PC-3 (cell line): ENCODE data around the gene PSMB4. TPM values are rescaled to one million over a fixed set of nuclear protein-coding genes. Genes with fewer than 3 reads are reported as not detected.
"Not testable (repeated sequence)": the region's sequence is repeated elsewhere in the genome, so short reads cannot be mapped to it uniquely, and the experiment has no call there.

ENCODE experiments used
- ATAC-seq: fragments of 200-7000 bp; cut with Tn5 transposase; 2 replicates; pipeline ENCODE4 v1.9.1; 2020; ENCODE audit warnings: mild to moderate bottlenecking, moderate library complexity
- Bru-seq: library from RNA; stranded (reverse); fragments of 400-500 nt; gene quantifications from one replicate; lab custom pipeline; 2021; lab: Mats Ljungman, UMichigan
- BruChase-seq, 2 experiments: library from RNA; stranded (reverse); fragments of 400-500 nt; gene quantifications; one replicate each; lab custom pipeline; 2021; lab: Mats Ljungman, UMichigan
- BruUV-seq: library from RNA; stranded (reverse); fragments of 400-500 nt; replicated peaks from 2 replicates; lab custom pipeline; 2021; lab: Mats Ljungman, UMichigan
- CTCF ChIA-PET: fragments of 300-600 bp; sonication (Branson Sonifier 250); formaldehyde crosslinking; loops from one replicate; lab custom pipeline; 2022; ENCODE audit warnings: antibody characterized with exemption; lab: Charles Lee
- POLR2A ChIA-PET: fragments of 300-600 bp; sonication (Branson Sonifier 250); formaldehyde crosslinking; loops from one replicate; lab custom pipeline; 2022; ENCODE audit warnings: antibody characterized with exemption; ENCODE audit not compliant: unreplicated experiment; lab: Charles Lee
- DNase-seq: peaks from one replicate; pipeline ENCODE4 v3.0.0-alpha.2; 2015
- H2AFZ ChIP-seq: fragments of 300-600 bp; sonication (generic); 2 replicates; pipeline ENCODE4 v1.6.0; 2016; ENCODE audit warnings: antibody characterized with exemption, low read length
- H3F3A ChIP-seq: fragments of 300-600 bp; sonication (generic); one replicate; pipeline ENCODE4 v1.6.0; 2017; ENCODE audit warnings: antibody characterized with exemption, low read length, control low read depth, mild to moderate bottlenecking; ENCODE audit not compliant: unreplicated experiment
- H3K27ac ChIP-seq: fragments of 300-600 bp; sonication (generic); 2 replicates; pipeline ENCODE4 v1.5.1; 2016; ENCODE audit warnings: mild to moderate bottlenecking, low read length
- H3K27me3 ChIP-seq: fragments of 300-600 bp; sonication (generic); 2 replicates; pipeline ENCODE4 v1.6.1; 2016; ENCODE audit warnings: low read length, mixed read lengths
- H3K36me3 ChIP-seq: fragments of 300-600 bp; sonication (generic); 2 replicates; pipeline ENCODE4 v1.6.1; 2016; ENCODE audit warnings: low read depth, mixed run types, low read length, mixed read lengths
- H3K4me1 ChIP-seq: fragments of 300-600 bp; sonication (generic); 2 replicates; pipeline ENCODE4 v1.5.1; 2016; ENCODE audit warnings: low read length; ENCODE audit not compliant: insufficient read depth
- H3K4me2 ChIP-seq: fragments of 300-600 bp; sonication (generic); 2 replicates; pipeline ENCODE4 v1.6.0; 2016; ENCODE audit warnings: low read length
- H3K4me3 ChIP-seq: fragments of 300-600 bp; sonication (generic); 2 replicates; pipeline ENCODE4 v1.5.1; 2016; ENCODE audit warnings: mild to moderate bottlenecking, low read length, mixed read lengths
- H3K79me2 ChIP-seq: fragments of 300-600 bp; sonication (generic); 2 replicates; pipeline ENCODE4 v1.6.1; 2017; ENCODE audit warnings: low read length, mixed read lengths
- H3K9ac ChIP-seq: fragments of 300-600 bp; sonication (generic); 2 replicates; pipeline ENCODE4 v1.6.0; 2016; ENCODE audit warnings: mild to moderate bottlenecking, low read length
- H3K9me2 ChIP-seq: fragments of 300-600 bp; sonication (generic); replicated peaks from 2 replicates; pipeline ENCODE4 v1.6.1; 2016; ENCODE audit warnings: mixed run types, low read length, mixed read lengths
- H3K9me3 ChIP-seq: fragments of 300-600 bp; sonication (generic); 2 replicates; pipeline ENCODE4 v1.6.1; 2016; ENCODE audit warnings: low read length, mixed read lengths
- H4K20me1 ChIP-seq: fragments of 300-600 bp; sonication (generic); 2 replicates; pipeline ENCODE4 v1.6.1; 2016; ENCODE audit warnings: low read length, mixed read lengths
- CTCF ChIP-seq: fragments of 300-600 bp; sonication (generic); conservative IDR thresholded peaks from 2 replicates; pipeline ENCODE4 v1.5.1; 2017; ENCODE audit warnings: antibody characterized with exemption, low read depth, mild to moderate bottlenecking, low read length
- EZH2 ChIP-seq: fragments of 300-600 bp; sonication (generic); IDR thresholded peaks from one replicate; pipeline ENCODE4 v1.6.1; 2017; ENCODE audit warnings: antibody characterized with exemption, mild to moderate bottlenecking, low read length; ENCODE audit not compliant: unreplicated experiment
- EZH2phosphoT487 ChIP-seq: fragments of 300-600 bp; sonication (generic); IDR thresholded peaks from 2 replicates; pipeline ENCODE4 v1.6.1; 2018; ENCODE audit warnings: mild to moderate bottlenecking, antibody characterized with exemption, low read length, borderline replicate concordance
- intact Hi-C: fragments of 100-400 bp; cut with micrococcal nuclease; formaldehyde crosslinking; loops from 2 replicates; pipeline ENCODE4 v1.9.0; 2023
- long read RNA-seq: library from polyadenylated mRNA; unstranded; transcript quantifications from one replicate; pipeline ENCODE4 v2.0.0, GENCODE V29; 2021; ENCODE audit not compliant: unreplicated experiment
- total RNA-seq: library from RNA; depleted of rRNA; stranded (reverse); fragments of >200 nt; gene quantifications from 2 replicates; pipeline ENCODE4 v1.2.3, GENCODE V29; 2014; rRNA removed

PSMB4 gene
- total RNA-seq (734 and 818 TPM in 2 replicates), Bru-seq, nascent RNA (percentile 98 among the genes with signal in this experiment), BruChase-seq, experiment 1, labeled RNA remaining after a 6-hour chase (percentile 99 among the genes with signal in this experiment), BruChase-seq, experiment 2, labeled RNA remaining after a 2-hour chase (percentile 99 among the genes with signal in this experiment)
- long read RNA-seq, transcript PSMB4-202 (3 exons, 665 nt), result minor isoform, 8 of 78 reads
- long read RNA-seq, transcript PSMB4-201 (7 exons, 964 nt), result major isoform, 36 of 78 reads
- long read RNA-seq, partial matches to known transcripts, result 6 of 78 reads
- long read RNA-seq, other reads (novel, unspliced or antisense), result 28 of 78 reads

GRCh38 chr1:151399324-151400171 is at the start of gene PSMB4:
PSMB4 (plus strand) TSS chr1:151399573; CDS start chr1:151399588, 15 bp downstream.
- H3K27ac ChIP-seq, result peak within 1 kb of the TSS; percentile 70
- H3K4me1 ChIP-seq, result peaks cover 13% of the 10 kb centered on the region
- no peaks in the 10 kb centered on the region for H3K9me3 ChIP-seq
- H3K27me3 ChIP-seq, result no peaks in the 10 kb centered on the region
- H3K9ac ChIP-seq, result peak within 1 kb of the TSS; percentile 96
- H2AFZ ChIP-seq, result peak within 1 kb of the TSS; percentile 74
- peak; percentile 86 for ATAC-seq
- peak; percentile 93 for DNase-seq
- H3K36me3 ChIP-seq, result peaks cover 29% of the 10 kb centered on the region
- intact Hi-C loops, result loop anchor here (1.0 to 2.0 kb wide), 4 partner anchors 25 to 117 kb away; partner anchors contain the start of genes RFX5 and ZNF687
- H4K20me1 ChIP-seq, result peaks cover 5% of the 10 kb centered on the region
- peak within 1 kb of the TSS; percentile 91 for H3K4me3 ChIP-seq
- no peaks in the 10 kb centered on the region for H3F3A ChIP-seq
- H3K79me2 ChIP-seq, result peaks cover 27% of the 10 kb centered on the region
- BruUV-seq, result TSS peak; percentile 79
- POLR2A ChIA-PET, result interaction anchor here (0.6 kb wide), 2 partner anchors 17 to 43 kb away, joined by 3 to 4 read pairs; no protein-coding TSS in a partner anchor
- H3K9me2 ChIP-seq, result no peaks in the 10 kb centered on the region
- CTCF ChIA-PET, result interaction anchor here (0.6 to 0.7 kb wide), 3 partner anchors 59 to 88 kb away, joined by 3 to 7 read pairs (median 3); partner anchors contain the start of gene PI4KB
- TF ChIP-seq EZH2 (no peak), CTCF (peak; percentile 63), EZH2phosphoT487 (no peak)
- peak within 1 kb of the TSS; percentile 88 for H3K4me2 ChIP-seq

- H3K4me2 ChIP-seq, H3K9me2 ChIP-seq, H2AFZ ChIP-seq, H3K9me3 ChIP-seq, BruUV-seq, H4K20me1 ChIP-seq, intact Hi-C loops, CTCF ChIA-PET, H3K9ac ChIP-seq, DNase-seq, H3K27ac ChIP-seq, H3K4me3 ChIP-seq, H3K36me3 ChIP-seq, H3F3A ChIP-seq, H3K27me3 ChIP-seq, ATAC-seq: not testable (repeated sequence)
- Histone ChIP-seq H3K4me1 (peaks cover 14% of the 10 kb centered on the region), H3K79me2 (peaks cover 11% of the 10 kb centered on the region)
- POLR2A ChIA-PET, result interaction anchor here (0.7 kb wide), 1 partner anchor 95 kb away, joined by 7 read pairs; no protein-coding TSS in a partner anchor
These were observed 49.0 kb upstream of the PSMB4 start for GRCh38 chr1:151350323-151350722.
